GM21447 (cell line): Measurements from ENCODE around the gene CPED1.

Source experiments
- ATAC-seq: cut with Tn5 transposase; IDR thresholded peaks from one replicate; pipeline ENCODE4 v1.9.1; 2021; ENCODE audit not compliant: unreplicated experiment

Gene CPED1

DNA sequence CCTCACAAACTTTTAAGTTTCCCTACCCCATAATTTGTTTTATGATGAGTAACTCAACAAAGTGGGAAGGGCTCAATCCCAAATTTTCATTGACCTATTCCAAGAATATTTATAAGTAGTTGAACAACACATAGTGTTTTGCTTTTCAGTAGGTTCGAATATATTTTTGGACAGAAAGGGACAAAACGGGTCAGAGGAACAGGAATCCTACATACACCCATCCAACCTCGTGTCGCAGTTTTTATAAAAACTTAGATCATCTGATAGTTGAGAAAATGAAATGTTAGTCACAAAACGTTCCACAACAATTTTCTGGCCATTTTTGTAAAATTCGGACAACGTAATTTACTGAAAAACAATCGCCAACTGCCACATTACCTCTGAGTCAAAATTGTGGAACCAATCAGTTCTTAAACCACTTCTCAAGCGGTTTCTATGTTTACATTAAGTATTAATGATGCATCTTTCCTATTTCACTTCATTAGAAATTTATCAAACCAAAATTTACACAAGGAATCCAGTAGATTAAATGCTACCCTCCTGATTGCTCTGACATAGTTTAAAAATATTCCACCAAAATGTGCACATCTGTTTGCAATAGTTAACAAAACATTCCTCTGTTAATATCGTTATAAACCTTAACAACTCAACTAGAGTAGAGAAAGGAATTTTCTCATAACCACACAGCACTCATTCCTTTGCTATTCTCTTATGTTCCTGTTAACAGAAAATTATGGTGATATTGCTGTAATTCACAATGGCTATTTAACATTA is 346.6 kb downstream of the CPED1 start:
- no peak for ATAC-seq

DNA sequence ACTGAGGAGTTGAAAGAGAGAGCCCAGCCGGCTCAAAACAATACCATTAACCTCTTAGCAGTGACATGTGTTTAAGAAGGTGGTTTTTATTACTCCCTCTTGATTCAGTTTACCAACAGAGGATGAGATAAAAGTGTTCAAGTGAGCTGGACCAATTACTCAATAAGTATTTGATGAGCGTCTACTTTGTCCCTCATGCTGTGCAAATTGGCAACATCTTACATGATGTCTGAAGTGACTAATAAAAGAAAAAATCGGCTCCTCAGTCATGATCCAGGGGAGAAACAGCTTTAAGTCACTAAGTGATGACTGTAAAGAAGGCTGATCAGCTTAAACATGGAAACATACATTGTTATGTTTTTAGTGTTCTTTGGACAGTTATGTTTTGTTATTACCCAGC is 348.1 kb downstream of the CPED1 start:
- ATAC-seq: no peak

DNA sequence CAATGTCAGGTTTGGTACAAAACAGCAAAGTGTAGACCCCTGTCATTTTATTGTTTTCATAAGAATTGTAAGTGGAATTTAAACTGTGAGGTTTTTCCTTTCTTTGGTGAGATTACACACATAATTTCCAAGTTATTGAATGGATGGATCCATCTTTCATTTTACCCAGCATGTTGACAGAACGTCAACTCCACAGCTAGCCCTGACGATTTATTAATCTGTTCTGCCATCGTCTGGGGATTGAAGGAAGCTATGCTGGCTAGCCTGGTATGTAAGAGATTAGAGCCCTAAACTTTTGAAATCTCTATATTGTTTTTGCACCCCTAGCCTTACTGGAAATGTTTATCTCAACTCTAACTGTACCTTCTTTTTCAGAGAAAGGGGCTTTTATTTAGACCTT is 348.9 kb downstream of the CPED1 start:
- no peak for ATAC-seq

DNA sequence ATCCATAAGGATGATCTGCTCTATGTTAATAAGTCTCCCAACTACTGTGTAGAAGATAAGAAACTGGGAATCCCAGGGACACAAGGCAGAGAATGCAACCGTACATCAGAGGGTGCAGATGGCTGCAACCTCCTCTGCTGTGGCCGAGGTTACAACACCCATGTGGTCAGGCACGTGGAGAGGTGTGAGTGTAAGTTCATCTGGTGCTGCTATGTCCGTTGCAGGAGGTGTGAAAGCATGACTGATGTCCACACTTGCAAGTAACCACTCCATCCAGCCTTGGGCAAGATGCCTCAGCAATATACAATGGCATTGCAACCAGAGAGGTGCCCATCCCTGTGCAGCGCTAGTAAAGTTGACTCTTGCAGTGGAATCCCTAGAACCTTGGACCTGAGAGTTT is 350.6 kb downstream of the CPED1 start:
- ATAC-seq: no peak

DNA sequence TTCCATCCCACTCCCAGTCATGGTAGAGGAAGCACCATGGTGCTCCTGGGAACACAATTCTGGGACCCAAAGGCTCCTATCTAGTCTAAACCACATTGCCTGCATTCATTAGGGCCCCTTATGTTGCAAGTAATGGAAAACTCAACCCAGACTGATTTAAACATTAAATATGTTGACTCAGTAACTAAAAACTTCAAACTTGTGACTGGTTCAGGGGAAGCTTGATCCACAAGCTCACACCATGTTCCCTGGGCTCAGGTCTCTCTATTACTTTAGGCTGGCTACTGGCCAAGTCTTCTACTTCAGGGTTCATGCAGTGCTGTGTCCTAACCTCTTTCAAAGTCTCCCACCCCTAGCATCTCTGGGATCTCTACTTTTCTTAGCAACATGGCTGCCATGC is 353.4 kb downstream of the CPED1 start:
- ATAC-seq: no peak

DNA sequence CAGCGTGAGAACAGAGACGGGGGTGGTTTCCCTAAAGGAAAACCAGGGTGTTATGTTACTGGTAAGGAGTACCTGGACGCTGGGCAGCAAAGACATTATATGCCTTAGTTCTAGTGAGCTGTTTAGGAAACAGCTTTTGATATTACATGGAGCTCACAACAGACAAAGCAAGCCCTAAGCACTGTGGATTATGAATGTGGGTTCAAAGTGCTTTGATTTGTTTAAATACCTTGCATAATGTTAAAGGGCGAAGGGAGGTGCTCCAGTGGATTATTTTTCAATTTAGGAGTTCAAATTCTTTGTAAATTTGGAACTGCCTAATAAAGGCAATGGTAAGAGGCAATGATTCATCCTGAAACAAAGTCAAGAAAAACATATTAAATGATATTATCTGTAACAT is 354.1 kb downstream of the CPED1 start:
- no peak for ATAC-seq

DNA sequence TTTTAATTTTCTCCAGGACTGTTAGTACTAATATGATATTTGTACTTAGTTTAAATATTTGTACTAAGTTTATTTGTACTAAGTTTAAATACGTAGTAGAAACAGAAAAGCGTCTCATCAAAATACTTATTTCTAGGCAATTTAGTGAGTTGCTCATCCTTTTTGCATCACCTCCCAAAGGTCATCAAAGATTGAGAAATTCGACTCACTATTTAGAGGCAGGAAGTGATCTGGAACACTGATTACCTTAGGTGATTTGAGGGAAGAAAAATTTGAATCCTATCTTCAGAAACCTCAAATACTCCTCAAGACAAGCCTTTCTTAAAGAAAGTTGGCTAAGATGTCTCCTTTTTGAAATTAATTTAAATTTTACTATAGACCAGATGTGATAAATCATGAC is 354.8 kb downstream of the CPED1 start:
- ATAC-seq: no peak

DNA sequence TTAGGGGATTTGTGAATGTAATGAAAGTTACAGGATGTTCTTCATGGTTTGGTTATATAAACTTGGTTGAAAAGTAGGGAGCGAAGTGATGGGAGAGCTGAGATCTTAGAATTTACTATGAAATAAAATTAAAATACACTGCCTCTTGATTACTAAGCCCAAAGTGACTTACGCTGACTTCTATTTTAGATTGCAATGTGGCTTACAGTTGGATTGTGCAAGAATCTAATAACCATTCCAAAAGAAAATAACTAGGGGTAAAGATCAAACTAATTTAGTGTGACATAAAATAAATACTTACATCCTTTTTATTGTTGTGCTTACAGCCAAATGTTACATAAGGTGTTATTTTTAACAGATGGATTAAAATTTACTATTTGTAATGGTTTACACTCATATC is 355.6 kb downstream of the CPED1 start:
- no peak for ATAC-seq

DNA sequence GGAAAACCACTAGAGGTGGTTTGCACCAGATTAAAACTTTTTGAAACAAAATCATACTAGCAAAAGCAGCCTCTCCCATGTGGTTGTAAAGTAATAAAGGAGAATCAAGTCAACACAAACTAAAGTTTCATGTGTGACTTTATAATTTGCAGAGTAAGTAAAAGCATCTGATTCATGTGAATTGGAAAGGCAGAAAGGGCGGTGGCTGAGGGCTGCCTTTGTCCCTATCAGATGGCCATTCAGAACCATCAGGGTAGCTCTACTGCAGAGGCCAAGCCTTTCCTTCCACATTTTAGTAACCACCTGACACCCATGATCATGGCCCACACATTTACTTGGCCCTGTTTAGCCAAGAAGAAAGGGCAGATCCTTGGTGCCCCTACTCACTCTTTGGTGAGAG is 356.0 kb downstream of the CPED1 start:
- no peak for ATAC-seq
